ENCODE measurements around the gene KLHL6. TPM values are rescaled to one million over a fixed set of nuclear protein-coding genes. Genes with fewer than 3 reads are reported as not detected.

The KLHL6 gene
- polyA plus RNA-seq, 3 donors, result 1.0 to 1.7 (median 1.4) TPM

DNA sequence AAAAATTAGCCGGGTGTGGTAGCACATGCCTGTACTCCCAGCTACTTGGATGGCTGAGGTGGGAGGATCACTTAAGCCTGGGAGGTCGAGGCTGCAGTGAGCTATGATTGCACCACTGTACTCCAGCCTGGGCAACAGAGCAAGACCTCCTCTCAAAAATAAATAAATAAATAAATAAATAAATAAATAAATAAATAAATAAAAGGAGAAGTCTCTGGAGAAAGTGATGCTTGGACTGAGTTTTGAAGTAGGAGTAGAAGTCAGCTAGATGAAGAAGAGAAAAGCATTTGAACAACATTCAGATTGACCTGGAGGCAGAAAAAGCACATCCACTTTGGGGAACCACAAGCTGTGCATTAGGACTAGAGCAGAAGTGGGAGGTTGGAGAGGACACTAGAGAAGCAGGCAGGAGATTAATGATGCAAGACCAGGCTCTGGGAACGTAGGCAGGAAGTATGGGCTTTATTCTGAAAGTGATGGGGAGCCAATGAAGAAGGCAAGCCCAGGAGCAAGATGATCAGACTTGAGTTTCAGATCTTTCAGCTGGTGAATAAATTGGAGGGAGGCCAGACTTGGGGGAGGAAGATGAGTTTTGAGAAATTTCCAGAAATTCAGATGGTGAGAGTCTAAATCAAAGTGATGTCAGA, 48.7 kb downstream of the KLHL6 start:
- no peak for DNase-seq

GRCh38 chr3:183504597-183504996, 50.9 kb downstream of the KLHL6 start:
- no peak for DNase-seq

- DNase-seq, result no peak
These were observed 51.8 kb downstream of the KLHL6 start for GRCh38 chr3:183503746-183504145.

DNA sequence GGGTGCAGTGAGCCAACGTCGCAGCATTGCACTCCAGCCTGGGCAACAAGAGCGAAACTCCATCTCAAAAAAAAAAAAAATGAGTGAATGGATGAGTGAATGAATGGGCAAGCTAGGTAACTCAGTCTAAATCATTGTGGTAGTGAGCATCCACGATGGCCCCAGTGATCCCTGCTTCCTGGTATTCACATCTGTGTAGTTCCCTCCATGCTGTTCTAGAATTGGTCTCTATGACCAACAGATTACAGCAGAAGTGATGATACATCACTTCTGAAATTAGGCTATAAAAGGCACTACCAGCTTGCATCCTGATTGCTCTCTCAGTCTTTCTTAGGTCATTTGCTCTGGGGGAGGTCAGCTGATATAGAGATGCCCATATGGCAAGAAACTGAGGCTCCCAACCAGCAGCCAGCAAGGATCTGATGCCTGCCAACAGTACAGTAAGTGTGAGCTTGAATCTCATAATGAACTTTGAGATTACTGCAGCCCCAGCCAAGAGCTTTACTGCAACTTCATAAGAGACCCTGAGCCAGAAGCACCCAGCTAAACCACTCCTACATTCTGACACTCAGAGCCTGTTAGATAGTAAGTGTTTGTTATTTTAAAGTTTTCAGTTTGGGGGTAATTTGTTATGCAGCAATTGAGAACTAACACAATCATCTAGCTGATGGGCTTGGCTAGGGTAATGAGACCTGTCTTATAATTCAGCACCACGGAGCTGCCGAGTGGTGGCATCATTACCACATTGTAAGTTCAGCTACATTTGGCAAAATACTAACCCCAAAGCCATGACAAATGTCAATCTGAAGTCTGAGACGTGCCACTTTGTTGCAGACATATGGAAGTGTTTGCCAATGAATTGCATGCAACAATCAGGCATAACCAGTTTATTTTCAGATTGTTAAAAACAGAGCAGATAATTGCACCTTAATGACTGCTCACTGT, 53.0 kb downstream of the KLHL6 start:
- no peak for DNase-seq

- DNase-seq, result no peak
These were observed 54.4 kb downstream of the KLHL6 start for GRCh38 chr3:183500981-183501704.

DNA sequence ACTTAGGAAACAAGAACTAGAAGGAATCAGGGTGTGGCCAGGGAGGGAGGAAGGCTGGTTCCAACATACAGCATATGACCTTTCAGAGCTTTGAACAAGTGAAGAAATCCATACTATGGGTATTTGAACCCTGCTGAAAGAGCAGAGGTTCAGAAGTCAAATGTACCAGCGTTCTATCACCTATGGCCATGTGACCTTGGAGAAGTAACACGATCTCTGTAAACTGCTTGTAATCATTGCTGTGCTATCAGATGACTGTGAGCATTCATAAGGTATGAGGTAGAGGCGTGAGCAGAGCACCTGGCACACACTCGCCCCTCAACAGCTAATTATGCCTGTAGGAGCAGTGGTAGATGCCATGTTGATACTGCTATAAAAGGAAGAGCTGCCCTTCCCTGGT, 55.2 kb downstream of the KLHL6 start:
- no peak for DNase-seq

GRCh38 chr3:183498634-183499033, 56.9 kb downstream of the KLHL6 start:
- no peak for DNase-seq

GRCh38 chr3:183497313-183497712, 58.2 kb downstream of the KLHL6 start:
- DNase-seq, result no peak

DNA sequence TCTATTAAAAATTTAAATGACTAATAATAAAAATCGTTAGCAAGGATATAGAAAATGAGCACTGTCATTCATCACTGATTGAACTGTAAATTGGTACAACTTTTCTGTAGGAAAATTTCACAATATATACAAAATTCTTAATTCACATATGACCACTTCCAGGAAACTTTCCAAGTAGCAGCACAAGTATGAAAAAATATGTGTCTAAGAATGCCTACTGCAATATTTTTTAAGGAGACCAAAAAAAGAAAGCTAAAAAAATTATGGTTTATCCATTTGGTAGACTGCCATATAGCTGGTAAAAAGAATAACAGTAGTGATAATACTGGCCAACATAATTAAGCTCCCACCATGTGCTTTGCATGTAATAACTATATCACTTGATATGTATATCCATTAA, 59.2 kb downstream of the KLHL6 start:
- DNase-seq, result no peak

DNA sequence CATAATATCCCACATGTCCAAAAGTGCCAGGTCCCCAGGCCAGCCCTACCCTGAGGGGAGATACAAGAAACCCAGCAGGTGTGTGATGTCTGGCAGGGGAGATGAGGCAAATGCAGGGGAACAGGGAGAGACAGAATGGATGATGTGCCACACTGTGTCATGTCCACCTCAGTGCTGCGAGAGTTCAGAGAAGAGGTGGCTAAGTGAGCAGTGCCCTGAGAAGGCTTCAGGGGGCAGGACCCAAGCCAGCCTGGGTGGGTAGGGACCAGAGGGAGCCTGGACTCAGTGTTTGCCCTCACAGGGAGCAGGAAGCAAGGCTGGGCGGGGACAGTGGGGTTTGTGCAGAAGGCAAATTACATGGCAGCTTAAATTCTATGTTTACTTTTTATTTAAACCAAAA, 61.2 kb downstream of the KLHL6 start:
- DNase-seq, result no peak

GRCh38 chr3:183493296-183494045, 62.0 kb downstream of the KLHL6 start:
- DNase-seq, result no peak

- DNase-seq, result no peak
These were observed 62.7 kb downstream of the KLHL6 start for GRCh38 chr3:183492849-183493179.

GRCh38 chr3:183491923-183492848, 63.3 kb downstream of the KLHL6 start:
- no peak for DNase-seq

- DNase-seq, result no peak
These were observed 64.2 kb downstream of the KLHL6 start for GRCh38 chr3:183491109-183491922.

GRCh38 chr3:183490653-183491052, 64.9 kb downstream of the KLHL6 start:
- no peak for DNase-seq

DNA sequence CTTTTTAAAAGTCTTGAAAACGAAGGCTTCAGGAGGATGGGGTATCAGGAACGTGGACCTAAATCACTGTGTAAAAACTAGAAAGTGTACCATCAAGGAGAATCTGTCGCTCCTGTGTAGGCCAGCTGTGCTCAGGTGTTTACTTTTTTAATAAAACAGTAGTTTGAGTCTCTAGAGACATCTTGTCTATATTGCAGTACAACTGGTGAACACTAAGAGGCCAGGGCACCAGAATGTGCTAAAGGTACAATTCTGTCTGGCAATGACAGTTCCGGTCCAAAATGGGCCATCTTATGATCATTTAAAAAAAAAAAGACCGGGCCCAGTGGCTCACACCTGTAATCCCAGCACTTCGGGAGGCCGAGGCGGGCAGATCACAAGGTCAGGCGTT, 65.3 kb downstream of the KLHL6 start:
- no peak for DNase-seq

DNA sequence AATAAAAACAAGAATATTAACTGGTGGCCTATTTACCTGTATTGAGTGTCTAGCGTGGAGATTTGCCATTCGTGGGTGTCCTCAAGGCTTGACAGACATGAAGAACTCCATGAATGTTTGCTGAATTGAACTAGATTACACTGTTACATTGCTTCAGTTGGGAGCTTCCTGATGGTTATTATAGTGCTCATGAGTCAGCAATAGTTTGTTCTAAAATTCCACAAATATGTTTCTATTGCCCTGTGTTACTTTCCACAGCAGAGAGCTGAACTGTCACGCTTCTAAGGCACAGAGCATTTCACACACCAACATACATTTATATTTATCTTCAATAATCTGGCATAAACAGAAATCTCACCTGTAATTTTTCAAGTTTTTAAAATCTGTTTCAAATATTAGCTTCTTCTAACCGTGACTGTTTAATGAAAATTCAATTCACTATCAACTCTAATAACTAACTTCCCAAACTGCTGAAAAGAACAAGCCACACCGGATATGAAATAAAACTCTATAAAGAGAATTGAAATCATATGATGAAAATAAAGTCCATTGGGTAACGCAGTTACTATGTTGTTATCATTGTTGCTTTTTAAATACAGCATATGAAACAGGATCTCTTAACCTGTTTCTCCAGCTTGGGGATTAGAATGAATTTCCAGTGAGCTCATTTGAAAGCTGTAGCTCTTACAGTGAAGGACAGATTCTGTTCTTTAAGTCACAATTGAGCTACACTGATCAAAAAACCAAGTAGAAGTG, 65.9 kb downstream of the KLHL6 start:
- DNase-seq, result no peak

- DNase-seq, result no peak
These were observed 67.2 kb downstream of the KLHL6 start for GRCh38 chr3:183488343-183488742.

DNA sequence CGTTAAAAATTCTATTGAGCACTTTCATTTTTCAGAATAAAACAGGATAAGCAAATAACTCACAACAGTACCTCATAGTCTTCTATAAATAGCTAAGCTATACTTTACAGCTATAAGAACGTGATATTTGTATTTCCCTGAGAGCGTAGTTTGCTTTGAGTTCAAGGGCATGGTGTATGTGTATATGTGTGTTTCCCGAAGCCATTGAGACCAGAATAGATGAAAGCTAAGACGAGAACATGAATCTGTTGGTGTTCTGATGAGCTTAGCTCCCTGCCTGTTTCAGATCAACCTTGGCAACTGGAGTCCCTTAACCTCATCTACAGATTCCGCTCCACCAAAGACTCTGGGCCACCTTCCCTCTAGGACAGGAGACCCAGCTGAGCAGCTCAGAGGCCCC, 67.6 kb downstream of the KLHL6 start:
- no peak for DNase-seq
